Caki2 (cell line): ENCODE measurements around the gene C1QTNF8. TPM values are rescaled to one million over a fixed set of nuclear protein-coding genes. Genes with fewer than 3 reads are reported as not detected.

Source experiments
- DNase-seq: peaks from one replicate; pipeline ENCODE4 v3.0.0-alpha.2; 2015; ENCODE audit warnings: low read depth
- in situ Hi-C: cut with HindIII; loops from 2 replicates; pipeline ENCODE4 v1.10.0; 2016; ENCODE audit warnings: low sequenced_read_pairs, low pct_unique_long_range_greater_than_20kb, mixed read lengths
- total RNA-seq: library from RNA; depleted of rRNA; stranded (reverse); fragments of >200 nt; shearing (Covaris generic); gene quantifications from 2 replicates; pipeline ENCODE4 v1.2.3, GENCODE V29; 2014; ENCODE audit warnings: low replicate concordance; rRNA removed

The C1QTNF8 gene
- total RNA-seq, 1 experiment from 2014 or later = not detected

- no peak for DNase-seq
- in situ Hi-C loops = no loop called here
Observed at GRCh38 chr16:1044460-1045309, 51.4 kb downstream of the C1QTNF8 start.

GRCh38 chr16:1043881-1044451 is 52.1 kb downstream of the C1QTNF8 start:
- in situ Hi-C loops = no loop called here
- no peak for DNase-seq

- no peak for DNase-seq
- in situ Hi-C loops = no loop called here
Observed at GRCh38 chr16:1042866-1043265, 53.2 kb downstream of the C1QTNF8 start.

GRCh38 chr16:1042049-1042744 is 53.8 kb downstream of the C1QTNF8 start:
- in situ Hi-C loops = no loop called here
- no peak for DNase-seq

- in situ Hi-C loops = no loop called here
- no peak for DNase-seq
Observed at GRCh38 chr16:1040346-1040745, 55.7 kb downstream of the C1QTNF8 start.

- DNase-seq = no peak
- in situ Hi-C loops = loop anchor here (5.0 kb wide), 1 partner anchor 52 kb away; no protein-coding TSS in a partner anchor
Observed at GRCh38 chr16:1039762-1040161, 56.3 kb downstream of the C1QTNF8 start.

- DNase-seq = no peak
- in situ Hi-C loops = loop anchor here (5.0 kb wide), 1 partner anchor 52 kb away; no protein-coding TSS in a partner anchor
Observed at GRCh38 chr16:1038932-1039331, 57.1 kb downstream of the C1QTNF8 start.

Other genes starting within 250 kb of the C1QTNF8 start
- gene LMF1, start 125.3 kb downstream of the C1QTNF8 start, total RNA-seq = 16.5 and 35.6 TPM in 2 replicates
- 0.14 and 0.54 TPM in 2 replicates for gene SOX8, start 114.5 kb downstream of the C1QTNF8 start, total RNA-seq
- gene SSTR5, start 23.5 kb downstream of the C1QTNF8 start, total RNA-seq = 4.0 and 9.1 TPM in 2 replicates
- 9.7 and 10.8 TPM in 2 replicates for gene CACNA1H, start 56.9 kb upstream of the C1QTNF8 start, total RNA-seq
- gene TPSG1, start 129.0 kb upstream of the C1QTNF8 start, total RNA-seq = not detected in 2 replicates
- gene TPSB2, start 133.9 kb upstream of the C1QTNF8 start, total RNA-seq = not detected in 2 replicates
- gene TPSAB1, start 144.5 kb upstream of the C1QTNF8 start, total RNA-seq = not detected in 2 replicates
- gene TPSD1, start 159.8 kb upstream of the C1QTNF8 start, total RNA-seq = not detected in 2 replicates
- 294 and 312 TPM in 2 replicates for gene UBE2I, start 213.4 kb upstream of the C1QTNF8 start, total RNA-seq
- 4.5 TPM in 2 replicates for gene BAIAP3, start 237.4 kb upstream of the C1QTNF8 start, total RNA-seq